ENCODE results near the gene SMPX.

SMPX gene

DNA sequence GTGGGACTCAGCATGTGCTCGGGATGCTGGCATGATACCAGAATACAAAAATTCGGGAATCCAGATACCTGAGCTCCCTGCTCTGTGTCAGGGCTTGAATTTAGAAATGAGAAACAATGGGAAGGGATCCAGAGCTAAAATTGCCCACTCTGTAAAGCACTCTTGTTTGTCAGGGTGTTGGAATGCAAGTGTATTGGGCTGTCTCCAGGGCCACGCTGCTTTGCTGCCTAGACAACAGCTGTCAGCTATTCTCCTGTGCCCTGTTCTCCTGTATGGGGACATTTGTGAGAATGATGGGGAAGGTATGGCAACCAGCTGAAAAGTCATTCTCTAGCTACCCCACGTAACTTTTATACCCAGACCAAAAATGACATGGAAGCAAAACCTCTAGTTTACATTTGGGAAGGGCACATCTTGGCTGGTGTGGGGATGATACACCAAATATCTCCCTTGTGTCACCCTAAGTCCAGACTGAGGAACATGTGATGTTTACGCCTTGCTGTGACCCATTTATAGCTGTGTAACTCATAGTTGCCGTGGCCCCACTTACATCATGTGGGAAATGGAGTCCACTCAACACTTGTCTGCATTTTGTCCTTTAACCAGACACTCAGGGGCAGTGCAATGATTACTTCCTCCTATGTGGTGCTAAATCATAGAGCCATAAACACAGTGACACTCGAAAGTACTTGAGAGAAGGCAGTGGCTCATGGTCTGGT lies 46.6 kb downstream of the SMPX start:
- Mint-ChIP-seq H3K27me3 (no peaks in the 10 kb centered on the region), H3K4me1 (ENCODE audit: low read depth) (no peaks in the 10 kb centered on the region), H3K9me3 (no peaks in the 10 kb centered on the region), H3K27ac (no peak overlapping the region), H3K36me3 (ENCODE audit: low read depth) (no peaks in the 10 kb centered on the region), H3K4me3 (no peak overlapping the region)

DNA sequence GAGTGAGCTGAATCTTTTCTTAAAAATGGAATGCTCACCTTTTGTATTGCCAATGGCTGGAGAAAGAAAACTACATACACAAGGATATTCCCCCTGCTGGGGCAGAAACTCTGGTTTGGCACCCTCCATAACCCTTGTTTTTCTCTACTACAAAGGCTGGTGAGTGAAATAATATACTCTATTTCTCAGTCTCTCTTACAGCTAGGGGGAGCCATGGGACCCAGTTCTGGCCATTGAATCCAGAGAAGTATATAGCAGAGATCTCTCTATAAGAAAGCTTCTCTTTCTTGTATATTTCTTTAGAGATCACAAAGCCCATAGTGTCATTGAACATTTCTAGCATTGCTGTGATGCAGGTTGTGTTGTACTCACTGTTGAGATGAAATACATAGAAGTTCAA lies 49.8 kb downstream of the SMPX start:
- Mint-ChIP-seq H3K9me3 (no peaks in the 10 kb centered on the region), H3K27ac (no peak overlapping the region), H3K4me1 (ENCODE audit: low read depth) (no peaks in the 10 kb centered on the region), H3K4me3 (no peak overlapping the region), H3K27me3 (no peaks in the 10 kb centered on the region), H3K36me3 (ENCODE audit: low read depth) (no peaks in the 10 kb centered on the region)

DNA sequence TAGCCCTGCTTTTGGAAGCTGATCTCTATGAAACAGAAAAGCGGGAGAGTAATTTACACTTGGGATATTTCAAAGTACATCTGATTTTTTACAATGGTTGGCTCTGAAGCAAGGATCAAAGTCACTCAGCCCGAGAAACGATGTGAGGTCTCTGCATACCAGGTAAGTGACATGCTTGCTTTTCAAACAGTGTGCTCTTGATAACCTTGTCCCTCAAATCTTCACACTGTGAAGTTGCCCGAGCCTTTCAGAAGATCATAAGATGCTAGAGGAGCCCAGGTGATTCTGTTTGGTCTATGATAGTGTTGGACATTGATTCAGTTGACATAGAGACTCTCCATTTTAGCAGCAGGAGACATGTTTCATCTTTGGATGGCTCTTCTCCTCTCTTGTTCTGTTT lies 52.7 kb downstream of the SMPX start:
- Mint-ChIP-seq H3K9me3 (no peaks in the 10 kb centered on the region), H3K27me3 (no peaks in the 10 kb centered on the region), H3K36me3 (ENCODE audit: low read depth) (no peaks in the 10 kb centered on the region), H3K27ac (no peak overlapping the region), H3K4me1 (ENCODE audit: low read depth) (no peaks in the 10 kb centered on the region), H3K4me3 (no peak overlapping the region)

DNA sequence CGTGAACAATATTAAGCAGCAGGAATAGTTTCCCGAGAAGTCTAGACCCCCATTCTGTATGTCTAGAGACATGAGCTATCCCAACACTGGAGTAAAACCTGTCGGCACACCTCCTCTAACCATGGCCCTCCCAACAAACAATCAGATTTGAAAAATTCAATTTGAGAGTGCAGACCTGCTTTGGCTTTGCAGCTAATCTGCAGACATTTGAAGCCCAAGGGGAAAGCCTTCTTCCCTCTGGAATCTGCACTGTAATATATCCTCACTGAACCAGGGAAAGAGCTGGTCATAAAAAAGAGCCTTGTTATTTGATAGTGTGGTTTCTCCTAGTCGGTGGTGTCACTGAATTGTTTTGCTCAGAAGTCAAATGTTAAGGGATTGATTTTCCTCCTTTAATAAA lies 55.2 kb downstream of the SMPX start:
- H3K4me1 Mint-ChIP-seq (ENCODE audit: low read depth): no peaks in the 10 kb centered on the region
- H3K9me3 Mint-ChIP-seq: no peaks in the 10 kb centered on the region
- no peaks in the 10 kb centered on the region for H3K36me3 Mint-ChIP-seq (ENCODE audit: low read depth)
- no peak overlapping the region for H3K27ac Mint-ChIP-seq
- H3K27me3 Mint-ChIP-seq: no peaks in the 10 kb centered on the region
- no peak overlapping the region for H3K4me3 Mint-ChIP-seq

DNA sequence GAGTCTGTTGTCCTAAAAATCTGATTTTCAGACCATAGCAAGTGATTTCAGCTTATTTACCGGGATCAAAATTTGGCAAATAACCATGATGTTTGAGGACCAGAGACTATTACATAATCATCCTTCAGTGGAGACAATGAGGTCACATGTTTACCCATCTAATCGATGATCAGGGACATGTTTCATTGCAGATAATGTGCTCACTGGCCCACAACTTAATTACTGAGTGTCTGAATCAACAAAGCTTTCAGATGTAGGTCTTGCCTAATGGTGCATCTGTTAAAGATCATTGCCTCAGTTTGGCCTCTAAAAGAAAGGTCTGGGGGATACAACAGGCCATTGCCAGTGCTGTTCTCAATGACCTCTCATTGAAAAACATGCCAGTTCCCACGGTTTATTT lies 56.9 kb downstream of the SMPX start:
- H3K27ac Mint-ChIP-seq: no peak overlapping the region
- H3K4me1 Mint-ChIP-seq (ENCODE audit: low read depth): no peaks in the 10 kb centered on the region
- no peaks in the 10 kb centered on the region for H3K27me3 Mint-ChIP-seq
- H3K4me3 Mint-ChIP-seq: no peak overlapping the region
- H3K9me3 Mint-ChIP-seq: no peaks in the 10 kb centered on the region
- H3K36me3 Mint-ChIP-seq (ENCODE audit: low read depth): no peaks in the 10 kb centered on the region

DNA sequence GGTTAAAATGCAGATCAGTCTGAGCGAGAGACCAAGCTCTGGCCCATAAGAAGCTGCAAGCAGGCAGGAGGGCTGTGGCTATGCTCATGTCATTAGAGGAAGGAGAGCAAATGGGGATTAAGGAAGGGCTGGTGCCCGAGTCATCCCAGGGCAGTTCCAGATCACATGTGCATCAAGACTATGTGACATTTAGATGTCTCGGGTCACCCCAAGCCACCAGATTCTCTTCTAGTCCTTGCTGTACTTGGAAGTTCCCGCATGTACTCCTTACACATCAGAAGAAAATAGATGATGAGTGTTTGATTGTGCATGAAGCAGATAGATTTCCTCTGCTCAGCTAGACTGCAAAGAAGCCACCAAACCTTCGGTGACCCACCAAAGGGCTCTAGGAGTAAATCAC lies 57.6 kb downstream of the SMPX start:
- Mint-ChIP-seq H3K4me3 (no peak overlapping the region), H3K27me3 (no peaks in the 10 kb centered on the region), H3K27ac (no peak overlapping the region), H3K9me3 (no peaks in the 10 kb centered on the region), H3K4me1 (ENCODE audit: low read depth) (no peaks in the 10 kb centered on the region), H3K36me3 (ENCODE audit: low read depth) (no peaks in the 10 kb centered on the region)

DNA sequence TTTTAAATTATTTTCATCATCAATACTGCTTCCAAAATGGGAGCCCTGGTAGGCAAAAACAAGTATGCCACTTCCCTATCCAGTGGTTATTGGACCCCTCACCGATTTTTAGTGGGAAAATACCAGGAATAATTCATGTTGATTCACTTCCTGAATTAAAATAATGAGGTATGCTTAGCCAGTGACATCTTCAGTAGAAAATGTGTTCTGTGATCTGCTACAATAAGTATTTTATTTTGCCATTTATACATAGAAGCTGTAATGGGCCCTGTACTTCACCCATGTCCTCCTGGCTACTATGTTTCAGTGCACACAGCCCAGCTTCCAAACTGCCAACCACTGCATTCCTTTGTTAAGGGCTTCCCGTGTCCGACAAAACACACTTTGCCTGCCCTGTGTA lies 58.8 kb downstream of the SMPX start:
- Mint-ChIP-seq H3K4me1 (ENCODE audit: low read depth) (no peaks in the 10 kb centered on the region), H3K36me3 (ENCODE audit: low read depth) (no peaks in the 10 kb centered on the region), H3K27me3 (no peaks in the 10 kb centered on the region), H3K27ac (no peak overlapping the region), H3K4me3 (no peak overlapping the region), H3K9me3 (no peaks in the 10 kb centered on the region)

DNA sequence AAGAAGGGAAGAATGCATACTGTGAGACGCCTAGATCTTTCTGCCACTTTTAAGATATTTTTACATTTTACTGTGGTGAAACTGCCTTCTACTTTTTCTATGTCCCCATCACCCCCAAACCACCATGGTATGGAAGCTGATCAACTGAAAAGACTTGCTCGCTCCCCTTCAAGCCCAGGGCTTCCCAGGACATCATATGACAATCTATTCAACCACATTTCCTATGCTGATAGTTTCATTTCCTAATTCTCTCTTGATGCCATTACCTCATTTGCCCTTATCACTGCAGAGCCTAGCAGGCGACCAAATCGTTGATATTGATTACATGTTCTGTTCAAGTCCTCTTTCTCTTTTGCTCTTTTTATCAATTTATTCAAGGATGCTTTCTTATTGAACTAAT lies 59.6 kb downstream of the SMPX start:
- Mint-ChIP-seq H3K4me1 (ENCODE audit: low read depth) (no peaks in the 10 kb centered on the region), H3K27me3 (no peaks in the 10 kb centered on the region), H3K27ac (no peak overlapping the region), H3K9me3 (no peaks in the 10 kb centered on the region), H3K4me3 (no peak overlapping the region), H3K36me3 (ENCODE audit: low read depth) (no peaks in the 10 kb centered on the region)

DNA sequence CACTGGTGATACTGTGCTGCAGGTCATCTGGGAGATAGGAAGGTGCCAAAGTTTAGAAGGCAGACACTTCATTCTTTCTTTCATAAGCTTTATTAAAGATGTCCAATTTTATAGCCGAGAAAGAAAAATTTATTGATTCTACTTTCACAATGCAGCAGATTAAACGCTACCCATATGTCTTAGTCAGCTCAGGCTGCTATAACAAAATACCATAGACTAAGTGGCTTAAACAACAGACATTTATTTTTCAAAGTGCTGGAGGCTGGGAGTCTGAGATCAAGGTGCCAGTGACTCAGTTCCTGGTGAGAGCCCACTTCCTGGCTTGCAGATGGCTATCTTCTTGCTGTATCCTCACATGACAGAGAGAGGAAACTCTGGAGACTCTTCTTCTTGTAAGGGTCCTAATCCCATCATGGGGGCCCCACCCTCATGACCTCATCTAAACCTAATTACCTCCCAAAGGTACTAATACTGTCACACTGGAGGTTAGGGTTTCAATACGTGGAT lies 66.4 kb downstream of the SMPX start:
- Mint-ChIP-seq H3K27ac (no peak overlapping the region), H3K36me3 (ENCODE audit: low read depth) (no peaks in the 10 kb centered on the region), H3K4me3 (no peak overlapping the region), H3K27me3 (no peaks in the 10 kb centered on the region), H3K9me3 (no peaks in the 10 kb centered on the region), H3K4me1 (ENCODE audit: low read depth) (no peaks in the 10 kb centered on the region)

DNA sequence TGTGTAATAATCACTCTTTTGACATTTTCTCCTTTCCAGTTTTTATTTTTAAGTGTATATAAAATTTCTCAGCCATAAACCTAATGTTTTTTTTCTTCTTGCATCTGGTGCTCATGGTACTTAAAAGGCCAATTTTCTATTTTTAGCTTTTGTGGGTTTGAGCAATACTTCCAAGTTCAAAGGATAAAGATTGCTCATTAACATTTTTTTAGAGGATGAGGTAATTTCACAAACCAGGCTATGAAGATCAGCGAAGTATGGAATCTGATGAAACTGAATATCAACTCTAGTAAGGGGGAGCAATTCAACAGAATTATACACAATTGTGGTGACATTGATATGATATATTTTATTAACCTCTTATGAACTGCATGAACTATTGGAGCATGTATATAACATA lies 74.0 kb downstream of the SMPX start:
- H3K9me3 Mint-ChIP-seq: no peaks in the 10 kb centered on the region
- H3K4me3 Mint-ChIP-seq: no peak overlapping the region
- no peaks in the 10 kb centered on the region for H3K27me3 Mint-ChIP-seq
- no peaks in the 10 kb centered on the region for H3K4me1 Mint-ChIP-seq (ENCODE audit: low read depth)
- H3K27ac Mint-ChIP-seq: no peak overlapping the region
- no peaks in the 10 kb centered on the region for H3K36me3 Mint-ChIP-seq (ENCODE audit: low read depth)

DNA sequence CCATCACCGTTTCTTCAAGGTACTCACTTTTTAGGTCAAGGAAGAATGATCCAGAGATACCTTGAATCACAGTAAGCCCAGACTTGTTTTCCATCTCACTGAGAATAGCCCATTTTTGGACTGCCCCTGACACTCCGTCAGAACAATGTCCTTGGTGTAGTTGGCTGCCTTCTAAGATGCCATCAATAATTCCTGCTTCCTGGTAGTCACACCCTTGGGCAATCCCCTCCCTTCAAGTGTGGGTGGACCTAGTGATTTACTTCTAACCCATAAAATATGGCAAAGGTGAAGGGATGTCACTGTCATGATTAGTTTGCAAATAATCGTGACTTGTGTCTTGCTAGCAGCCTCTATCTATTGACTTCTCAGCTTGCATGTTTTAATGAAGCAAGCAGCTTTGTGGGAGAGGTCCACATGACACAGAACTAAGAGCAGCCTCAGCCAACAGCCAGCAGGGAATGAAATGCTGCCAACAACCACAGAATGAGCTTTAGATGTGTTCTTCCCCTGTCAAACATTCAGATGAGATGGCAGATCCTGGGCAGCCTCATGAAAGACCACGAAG lies 79.8 kb downstream of the SMPX start:
- Mint-ChIP-seq H3K4me1 (ENCODE audit: low read depth) (no peaks in the 10 kb centered on the region), H3K36me3 (ENCODE audit: low read depth) (no peaks in the 10 kb centered on the region), H3K4me3 (no peak overlapping the region), H3K27ac (no peak overlapping the region), H3K9me3 (no peaks in the 10 kb centered on the region), H3K27me3 (peaks cover 3% of the 10 kb centered on the region)

DNA sequence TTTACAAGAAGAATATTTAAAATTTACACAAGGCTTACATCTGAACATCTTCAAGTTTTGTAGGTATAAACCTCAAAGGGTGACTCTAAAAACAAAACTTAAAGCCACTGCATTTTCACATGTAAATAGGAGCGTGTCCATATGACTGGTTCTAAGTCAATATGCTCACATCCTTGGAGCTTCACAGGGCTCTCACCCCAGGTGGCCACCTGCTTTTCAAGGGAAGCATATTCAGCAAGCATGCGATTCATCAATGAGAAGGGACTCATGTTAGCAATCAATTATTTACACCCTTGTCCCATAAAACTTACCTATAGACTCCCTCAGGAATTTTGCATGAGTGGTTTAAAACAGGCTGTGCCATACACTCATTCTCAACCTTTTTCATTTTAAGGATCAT lies 82.0 kb downstream of the SMPX start:
- no peak overlapping the region for H3K27ac Mint-ChIP-seq
- H3K4me3 Mint-ChIP-seq: no peak overlapping the region
- peaks cover 3% of the 10 kb centered on the region for H3K27me3 Mint-ChIP-seq
- no peaks in the 10 kb centered on the region for H3K4me1 Mint-ChIP-seq (ENCODE audit: low read depth)
- no peaks in the 10 kb centered on the region for H3K36me3 Mint-ChIP-seq (ENCODE audit: low read depth)
- H3K9me3 Mint-ChIP-seq: no peaks in the 10 kb centered on the region

DNA sequence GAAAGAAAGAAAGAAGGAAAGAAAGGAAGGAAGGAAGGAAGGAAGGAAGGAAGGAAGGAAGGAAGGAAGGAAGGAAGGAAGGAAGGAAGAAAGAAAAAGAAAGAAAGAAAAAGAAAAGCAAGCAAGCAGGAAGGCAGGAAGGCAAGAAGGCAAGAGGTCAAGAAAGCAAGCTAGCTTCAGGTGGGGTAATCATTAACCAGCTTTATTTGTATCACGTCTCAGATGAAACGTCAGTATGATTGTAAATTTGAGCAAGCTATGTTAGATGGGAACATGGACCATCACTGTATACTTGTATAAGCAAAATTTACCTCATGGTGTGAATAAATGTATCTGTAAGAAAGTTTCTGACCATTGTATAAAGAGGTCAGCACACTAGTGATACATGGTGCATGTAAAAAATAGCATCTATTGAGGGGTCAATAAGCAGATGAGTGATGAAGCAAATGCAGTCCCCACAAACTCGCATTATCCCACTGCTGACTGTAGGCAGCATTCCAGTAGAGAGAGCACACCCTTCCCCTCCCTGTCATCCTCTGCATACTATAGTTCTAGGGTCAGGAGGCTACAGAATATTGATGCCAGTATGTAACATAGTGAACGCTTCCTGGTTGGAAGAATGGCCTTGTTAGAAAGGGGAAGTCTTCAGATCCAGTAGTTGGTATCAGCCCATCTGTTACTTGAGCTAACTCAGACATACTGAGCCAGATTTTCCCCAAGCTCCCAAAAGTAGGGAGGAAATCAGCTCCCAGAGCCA lies 83.3 kb downstream of the SMPX start:
- H3K4me1 Mint-ChIP-seq (ENCODE audit: low read depth): no peaks in the 10 kb centered on the region
- peaks cover 3% of the 10 kb centered on the region for H3K27me3 Mint-ChIP-seq
- H3K36me3 Mint-ChIP-seq (ENCODE audit: low read depth): no peaks in the 10 kb centered on the region
- no peak overlapping the region for H3K4me3 Mint-ChIP-seq
- H3K9me3 Mint-ChIP-seq: no peaks in the 10 kb centered on the region
- H3K27ac Mint-ChIP-seq: no peak overlapping the region

DNA sequence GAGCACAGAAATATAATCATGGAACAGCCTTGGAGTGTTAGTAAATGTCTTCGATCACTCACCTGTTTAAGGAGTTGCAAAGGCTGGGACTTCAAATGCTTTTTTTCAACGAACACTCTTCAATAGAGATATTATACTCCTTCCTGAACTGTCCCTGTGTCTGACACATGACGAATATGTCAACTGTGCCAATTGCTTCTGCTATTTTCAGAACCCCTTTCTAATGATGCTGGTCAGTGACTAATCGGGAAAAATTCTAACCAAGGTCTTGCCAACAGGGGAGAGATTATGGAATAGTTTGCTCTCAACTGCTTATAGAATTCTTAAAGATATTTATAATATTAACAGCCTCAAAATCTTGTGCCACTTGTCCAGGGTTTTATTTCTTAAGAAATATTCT lies 91.2 kb downstream of the SMPX start:
- Mint-ChIP-seq H3K9me3 (no peaks in the 10 kb centered on the region), H3K4me1 (ENCODE audit: low read depth) (no peaks in the 10 kb centered on the region), H3K4me3 (no peak overlapping the region), H3K27me3 (peaks cover 4% of the 10 kb centered on the region), H3K36me3 (ENCODE audit: low read depth) (no peaks in the 10 kb centered on the region), H3K27ac (no peak overlapping the region)

DNA sequence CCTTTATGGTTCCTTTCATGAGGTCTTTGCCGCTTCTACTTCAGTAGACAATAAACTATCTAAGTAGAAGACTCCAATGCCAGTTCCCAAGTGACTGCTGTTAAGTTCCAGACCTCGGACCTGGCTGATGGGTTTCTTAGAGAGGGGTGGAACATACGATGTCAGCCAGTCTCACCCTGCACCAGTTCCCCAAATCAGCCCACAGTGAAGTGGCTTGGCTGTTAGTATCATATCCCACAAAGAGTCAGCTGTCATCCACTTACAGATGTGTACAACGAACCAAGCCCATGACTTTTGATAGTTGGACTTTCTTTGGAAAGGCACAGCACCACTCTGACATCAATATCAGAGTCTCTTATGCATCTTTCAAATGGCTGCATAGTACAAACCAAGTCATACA lies 91.7 kb downstream of the SMPX start:
- Mint-ChIP-seq H3K27ac (no peak overlapping the region), H3K9me3 (no peaks in the 10 kb centered on the region), H3K36me3 (ENCODE audit: low read depth) (no peaks in the 10 kb centered on the region), H3K4me1 (ENCODE audit: low read depth) (no peaks in the 10 kb centered on the region), H3K4me3 (no peak overlapping the region), H3K27me3 (peaks cover 4% of the 10 kb centered on the region)
